ENCODE results near the gene SYNE1. TPM values are rescaled to one million over a fixed set of nuclear protein-coding genes. Genes with fewer than 3 reads are reported as not detected.
"Not testable (repeated sequence)": the region's sequence is repeated elsewhere in the genome, so short reads cannot be mapped to it uniquely, and the experiment has no call there.

Gene SYNE1
- total RNA-seq, 1 donor from 2014 or later: 31.3 TPM

GRCh38 chr6:152432758-152433157 is 204.4 kb downstream of the SYNE1 start:
- DNase-seq (ENCODE audit: low spot score): no peak
- no peak for ATAC-seq

- no peak for ATAC-seq
These were observed 209.0 kb downstream of the SYNE1 start for GRCh38 chr6:152428126-152428525.

GRCh38 chr6:152426276-152426675 is 210.9 kb downstream of the SYNE1 start:
- DNase-seq (ENCODE audit: low spot score): no peak
- no peak for ATAC-seq

More at GRCh38 chr6:152428126-152428525, 209.0 kb downstream of the SYNE1 start:
- DNase-seq (ENCODE audit: low spot score): no peak

GRCh38 chr6:152423216-152424103 is 213.7 kb downstream of the SYNE1 start:
- DNase-seq (ENCODE audit: low spot score) (no peak), ATAC-seq (no peak)

- ATAC-seq; DNase-seq (ENCODE audit: low spot score): not testable (repeated sequence)
These were observed 215.7 kb downstream of the SYNE1 start for GRCh38 chr6:152421496-152421895.

GRCh38 chr6:152420696-152421095 is 216.5 kb downstream of the SYNE1 start:
- ATAC-seq (no peak), DNase-seq (ENCODE audit: low spot score) (no peak)

GRCh38 chr6:152418551-152418950 is 218.6 kb downstream of the SYNE1 start:
- DNase-seq (ENCODE audit: low spot score): no peak

GRCh38 chr6:152416652-152417051 is 220.5 kb downstream of the SYNE1 start:
- DNase-seq (ENCODE audit: low spot score) (no peak), ATAC-seq (no peak)

More at GRCh38 chr6:152418551-152418950, 218.6 kb downstream of the SYNE1 start:
- ATAC-seq: no peak

- no peak for ATAC-seq
- no peak for DNase-seq (ENCODE audit: low spot score)
These were observed 232.1 kb downstream of the SYNE1 start for GRCh38 chr6:152404936-152405595.

GRCh38 chr6:152404086-152404857 is 232.9 kb downstream of the SYNE1 start:
- no peak for DNase-seq (ENCODE audit: low spot score)
- no peak for ATAC-seq

GRCh38 chr6:152402791-152403190 is 234.4 kb downstream of the SYNE1 start:
- ATAC-seq: no peak

GRCh38 chr6:152401978-152402377 is 235.2 kb downstream of the SYNE1 start:
- ATAC-seq: no peak

More at GRCh38 chr6:152402791-152403190, 234.4 kb downstream of the SYNE1 start:
- no peak for DNase-seq (ENCODE audit: low spot score)

GRCh38 chr6:152399399-152399798 is 237.8 kb downstream of the SYNE1 start:
- ATAC-seq: no peak
- DNase-seq (ENCODE audit: low spot score): no peak

More at GRCh38 chr6:152401978-152402377, 235.2 kb downstream of the SYNE1 start:
- DNase-seq (ENCODE audit: low spot score): no peak

GRCh38 chr6:152398993-152399392 is 238.2 kb downstream of the SYNE1 start:
- no peak for DNase-seq (ENCODE audit: low spot score)
- ATAC-seq: no peak

GRCh38 chr6:152398316-152398715 is 238.8 kb downstream of the SYNE1 start:
- ATAC-seq (no peak), DNase-seq (ENCODE audit: low spot score) (no peak)

GRCh38 chr6:152394303-152394702 is 242.9 kb downstream of the SYNE1 start:
- DNase-seq (ENCODE audit: low spot score) (no peak), ATAC-seq (no peak)

- ATAC-seq: no peak
These were observed 245.8 kb downstream of the SYNE1 start for GRCh38 chr6:152391179-152391880.

GRCh38 chr6:152387091-152387490 is 250.1 kb downstream of the SYNE1 start:
- ATAC-seq: no peak
- no peak for DNase-seq (ENCODE audit: low spot score)

More at GRCh38 chr6:152391179-152391880, 245.8 kb downstream of the SYNE1 start:
- no peak for DNase-seq (ENCODE audit: low spot score)

GRCh38 chr6:152386131-152386530 is 251.0 kb downstream of the SYNE1 start:
- no peak for DNase-seq (ENCODE audit: low spot score)
- ATAC-seq: no peak
